SK-N-SH (cell line): Measurements from ENCODE around the gene FAM118A. TPM values are rescaled to one million over a fixed set of nuclear protein-coding genes. Genes with fewer than 3 reads are reported as not detected.

ENCODE experiments used
- CTCF ChIA-PET: fragments of 300-600, 350-600 bp; formaldehyde crosslinking; extraction: SDS; loops from one replicate; lab custom pipeline; 2021; lab: Yijun Ruan, JAX
- POLR2A ChIA-PET: fragments of 350-600 bp; sonication (Branson Sonifier 250); formaldehyde crosslinking; extraction: SDS; loops from one replicate; lab custom pipeline; 2020; ENCODE audit warnings: antibody characterized with exemption, inconsistent platforms; lab: Yijun Ruan, JAX
- DNase-seq: peaks from one replicate; pipeline ENCODE4 v3.0.0; 2012
- H2AFZ ChIP-seq: fragments of 200-600 bp; sonication (generic); 2 replicates; pipeline ENCODE4 v1.8.1; 2016; ENCODE audit warnings: antibody characterized with exemption, mild to moderate bottlenecking, low read depth
- H3F3A ChIP-seq: fragments of 200-600 bp; sonication (generic); replicated peaks from 2 replicates; pipeline ENCODE3; 2016; ENCODE audit warnings: antibody characterized with exemption, mild to moderate bottlenecking; ENCODE audit not compliant: insufficient read depth
- H3K27ac ChIP-seq, 2 experiments: fragments of 200-500 bp in 1 of 2; fragments of 200-600 bp in 1 of 2; sonication (Bioruptor generic) in 1 of 2; sonication (generic), shearing (Covaris generic) in 1 of 2; 2 replicates each; pipeline versions ENCODE4 v1.5.1 to v1.6.1; 2014 to 2016; ENCODE audit warnings: low read depth in 2 of 2, inconsistent platforms in 1 of 2, low read length in 1 of 2, mild to moderate bottlenecking in 1 of 2, mixed read lengths in 1 of 2
- H3K27me3 ChIP-seq: fragments of 200-600 bp; sonication (generic), shearing (Covaris generic); 2 replicates; pipeline ENCODE4 v1.6.1; 2016; ENCODE audit warnings: mixed run types; ENCODE audit not compliant: insufficient read depth
- H3K36me3 ChIP-seq, 2 experiments: fragments of 200-500 bp in 1 of 2; fragments of 200-600 bp in 1 of 2; sonication (Bioruptor generic) in 1 of 2; sonication (generic) in 1 of 2; replicated peaks in 1 of 2; 2 replicates each; pipeline versions ENCODE3 to v1.5.1; 2014 to 2016; ENCODE audit warnings: low read length in 1 of 2, mild to moderate bottlenecking in 1 of 2; ENCODE audit not compliant: insufficient read depth in 2 of 2, control insufficient read depth in 1 of 2
- H3K4me1 ChIP-seq, 2 experiments: fragments of 200-500 bp in 1 of 2; fragments of 200-600 bp in 1 of 2; sonication (Bioruptor generic) in 1 of 2; sonication (generic), shearing (Covaris generic) in 1 of 2; 2 replicates each; pipeline versions ENCODE4 v1.5.1 to v1.6.1; 2014 to 2016; ENCODE audit warnings: low read depth in 1 of 2, low read length in 1 of 2, mixed run types in 1 of 2; ENCODE audit not compliant: insufficient read depth in 2 of 2, control insufficient read depth in 1 of 2
- H3K4me2 ChIP-seq: fragments of 200-600 bp; sonication (generic), shearing (Covaris generic); 2 replicates; pipeline ENCODE4 v1.6.1; 2017; ENCODE audit warnings: mixed run types
- H3K4me3 ChIP-seq, 2 experiments: fragments of 200-500 bp in 1 of 2; fragments of 200-600 bp in 1 of 2; sonication (Bioruptor generic) in 1 of 2; sonication (generic), shearing (Covaris generic) in 1 of 2; 2 replicates each; pipeline versions ENCODE4 v1.5.1 to v1.8.1; 2014 to 2016; ENCODE audit warnings: low read depth in 2 of 2, inconsistent platforms in 1 of 2, low read length in 1 of 2, mild to moderate bottlenecking in 1 of 2, mixed read lengths in 1 of 2, moderate library complexity in 1 of 2
- H3K79me2 ChIP-seq: fragments of 200-600 bp; sonication (generic); 2 replicates; pipeline ENCODE4 v1.8.1; 2017; ENCODE audit warnings: mild to moderate bottlenecking; ENCODE audit not compliant: insufficient read depth
- H3K9ac ChIP-seq: fragments of 200-600 bp; sonication (generic); 2 replicates; pipeline ENCODE4 v1.6.1; 2017; ENCODE audit warnings: mixed run types
- H3K9me2 ChIP-seq: fragments of 200-600 bp; sonication (generic); 2 replicates; pipeline ENCODE4 v1.6.1; 2017; ENCODE audit warnings: mixed run types
- H3K9me3 ChIP-seq: fragments of 200-600 bp; sonication (generic); 2 replicates; pipeline ENCODE4 v1.6.1; 2017; ENCODE audit warnings: mixed run types, mild to moderate bottlenecking, moderate library complexity
- H4K20me1 ChIP-seq: fragments of 200-600 bp; sonication (generic); 2 replicates; pipeline ENCODE4 v1.6.1; 2017; ENCODE audit warnings: mild to moderate bottlenecking, mixed run types; ENCODE audit not compliant: insufficient read depth
- CHD2 ChIP-seq: fragments of 150-350 bp; IDR thresholded peaks from 2 replicates; pipeline ENCODE4 v1.6.1; 2018; ENCODE audit warnings: low read length; ENCODE audit not compliant: partially characterized antibody
- CTCF ChIP-seq: fragments of 200-600 bp; sonication (generic); IDR thresholded peaks from 2 replicates; pipeline ENCODE4 v1.6.1; 2017; ENCODE audit warnings: antibody characterized with exemption, mild to moderate bottlenecking, moderate library complexity
- EP300 ChIP-seq, 2 experiments: IDR thresholded peaks; 2 replicates each; pipeline versions ENCODE4 v1.4.0 to v1.6.1; 2012; ENCODE audit warnings: borderline replicate concordance in 1 of 2, low read depth in 1 of 2, low read length in 1 of 2
- EZH2phosphoT487 ChIP-seq: fragments of 200-600 bp; sonication (generic); IDR thresholded peaks from 2 replicates; pipeline ENCODE4 v1.6.1; 2017; ENCODE audit warnings: low read depth, mixed run types, mild to moderate bottlenecking, antibody characterized with exemption, moderate library complexity, borderline replicate concordance
- GABPA ChIP-seq: IDR thresholded peaks from 2 replicates; pipeline ENCODE4 v1.4.0; 2012; ENCODE audit warnings: low read depth, mild to moderate bottlenecking
- MAX ChIP-seq: IDR thresholded peaks from 2 replicates; pipeline ENCODE4 v1.4.0; 2012; ENCODE audit warnings: low read depth
- MEF2A ChIP-seq: IDR thresholded peaks from 2 replicates; pipeline ENCODE4 v1.4.0; 2012; ENCODE audit warnings: low read depth, borderline replicate concordance
- NFIC ChIP-seq: IDR thresholded peaks from 2 replicates; pipeline ENCODE4 v1.4.0; 2012; ENCODE audit warnings: borderline replicate concordance
- NRF1 ChIP-seq: IDR thresholded peaks from 2 replicates; pipeline ENCODE4 v1.6.1; 2012; ENCODE audit warnings: low read depth, mild to moderate bottlenecking, low read length
- PBX3 ChIP-seq: IDR thresholded peaks from 2 replicates; pipeline ENCODE4; 2012
- POLR2AphosphoS5 ChIP-seq: IDR thresholded peaks from 2 replicates; pipeline ENCODE4 v1.6.1; 2012; ENCODE audit warnings: low read depth, low read length
- RCOR1 ChIP-seq: fragments of 150-350 bp; IDR thresholded peaks from 2 replicates; pipeline ENCODE4 v1.6.1; 2017; ENCODE audit warnings: antibody characterized with exemption, low read length
- REST ChIP-seq: IDR thresholded peaks from 2 replicates; pipeline ENCODE4 v1.6.1; 2012; ENCODE audit warnings: mild to moderate bottlenecking, low read depth, low read length, moderate library complexity
- RFX5 ChIP-seq: IDR thresholded peaks from 2 replicates; pipeline ENCODE4 v1.6.1; 2012; ENCODE audit warnings: mild to moderate bottlenecking, improper control_type of control experiment, low read length
- RXRA ChIP-seq: IDR thresholded peaks from 2 replicates; pipeline ENCODE4 v1.4.0; 2012; ENCODE audit warnings: low read depth, mild to moderate bottlenecking, borderline replicate concordance
- SIN3A ChIP-seq: IDR thresholded peaks from 2 replicates; pipeline ENCODE4 v1.6.1; 2012; ENCODE audit warnings: low read depth, mild to moderate bottlenecking, low read length, moderate library complexity, borderline replicate concordance
- SMC3 ChIP-seq: IDR thresholded peaks from 2 replicates; pipeline ENCODE4 v1.6.1; 2012; ENCODE audit warnings: low read depth, low read length, improper control_type of control experiment
- TAF1 ChIP-seq: IDR thresholded peaks from 2 replicates; pipeline ENCODE4 v1.6.1; 2012; ENCODE audit warnings: low read depth, mild to moderate bottlenecking, low read length, moderate library complexity, borderline replicate concordance
- USF2 ChIP-seq: fragments of 150-350 bp; IDR thresholded peaks from 2 replicates; pipeline ENCODE4 v1.6.1; 2017; ENCODE audit warnings: antibody characterized with exemption, low read length, low read depth, borderline replicate concordance
- YY1 ChIP-seq: IDR thresholded peaks from 2 replicates; pipeline ENCODE4 v1.4.0; 2012; ENCODE audit warnings: low read depth, mild to moderate bottlenecking
- ZBTB33 ChIP-seq: IDR thresholded peaks from 2 replicates; pipeline ENCODE4 v1.4.0; 2012; ENCODE audit warnings: low read depth, borderline replicate concordance
- WGBS: methylation state at CpG from one replicate; pipeline ENCODE4 v1.1.6; 2017; ENCODE audit warnings: low lambda C conversion rate; 5-methylcytosine and 5-hydroxymethylcytosine counted together
- polyA plus RNA-seq, 3 experiments: library from polyadenylated mRNA; depleted of rRNA; stranded (reverse); fragments of >200 nt; gene quantifications; 2 replicates each; pipeline ENCODE4 v1.2.3, GENCODE V29; 2012

The FAM118A gene
- 11.3 and 14.1 TPM in 2 replicates for polyA plus RNA-seq (2012; rRNA removed)
- 11.1 and 11.6 TPM in 2 replicates for polyA plus RNA-seq (2012; cell fraction: cytosol; rRNA removed)
- 22.5 and 24.0 TPM in 2 replicates for polyA plus RNA-seq (2012; cell fraction: nucleus; rRNA removed)

GRCh38 chr22:45309422-45310227, at the start of gene FAM118A:
Gene FAM118A, plus strand, starts transcription at chr22:45309934. Its CDS starts 12,446 bp downstream, at chr22:45322380.
- peaks cover 0 to 41% of the 10 kb centered on the region in 2 experiments; a peak in 2 of 4 replicates for H3K4me1 ChIP-seq
- H3K36me3 ChIP-seq: no peaks in the 10 kb centered on the region
- peaks cover 35% of the 10 kb centered on the region for H3K79me2 ChIP-seq
- 16% methylated on average over 9 of the region's 95 CpGs for WGBS
- no peaks in the 10 kb centered on the region for H3K9me3 ChIP-seq
- peak within 1 kb of the TSS; percentile 99 for H3K4me2 ChIP-seq
- H2AFZ ChIP-seq: peak within 1 kb of the TSS; percentile 98
- no peaks in the 10 kb centered on the region for H3K9me2 ChIP-seq
- ChIA-PET CTCF (interaction anchor here (0.9 to 1.6 kb wide), 4 partner anchors 10 to 244 kb away, joined by 3 to 4 read pairs (median 3); no protein-coding TSS in a partner anchor), POLR2A (no interaction called here)
- H3K27ac ChIP-seq: peak within 1 kb of the TSS; percentile 53 to 80; a peak in 3 of 4 replicates
- no peaks in the 10 kb centered on the region for H3F3A ChIP-seq
- DNase-seq: peak; percentile 99
- peak within 1 kb of the TSS; percentile 84 for H3K9ac ChIP-seq
- no peaks in the 10 kb centered on the region for H3K27me3 ChIP-seq
- H4K20me1 ChIP-seq: no peaks in the 10 kb centered on the region
- peak within 1 kb of the TSS; percentile 81 to 90 for H3K4me3 ChIP-seq
- no peak; the same call in 1 of the 2 replicates for TF ChIP-seq REST
- peak; percentile 86 for TF ChIP-seq NRF1
- TF ChIP-seq CHD2: no peak
- no peak for TF ChIP-seq EZH2phosphoT487
- no peak for TF ChIP-seq NFIC
- TF ChIP-seq GABPA: peak; percentile 51
- TF ChIP-seq RCOR1: no peak; the same call in 1 of the 2 replicates
- TF ChIP-seq SIN3A: no peak
- no peak for TF ChIP-seq SMC3
- TF ChIP-seq TAF1: peak; percentile 84
- no peak for TF ChIP-seq RXRA
- no peak for TF ChIP-seq CTCF
- TF ChIP-seq PBX3: no peak
- peak; percentile 82 for TF ChIP-seq POLR2AphosphoS5
- no peak for TF ChIP-seq EP300 (IDR thresholded peaks at IDR 0.05; ENCODE audit: borderline replicate concordance in 1 of 2, low read depth in 1 of 2, low read length in 1 of 2)
- no peak for TF ChIP-seq MEF2A
- TF ChIP-seq USF2: no peak
- no peak for TF ChIP-seq YY1
- TF ChIP-seq RFX5: no peak
- no peak for TF ChIP-seq ZBTB33
- peak; percentile 70; the same call in 1 of the 2 replicates for TF ChIP-seq MAX
